Measurements from ENCODE around the gene OLFM1.

DNA sequence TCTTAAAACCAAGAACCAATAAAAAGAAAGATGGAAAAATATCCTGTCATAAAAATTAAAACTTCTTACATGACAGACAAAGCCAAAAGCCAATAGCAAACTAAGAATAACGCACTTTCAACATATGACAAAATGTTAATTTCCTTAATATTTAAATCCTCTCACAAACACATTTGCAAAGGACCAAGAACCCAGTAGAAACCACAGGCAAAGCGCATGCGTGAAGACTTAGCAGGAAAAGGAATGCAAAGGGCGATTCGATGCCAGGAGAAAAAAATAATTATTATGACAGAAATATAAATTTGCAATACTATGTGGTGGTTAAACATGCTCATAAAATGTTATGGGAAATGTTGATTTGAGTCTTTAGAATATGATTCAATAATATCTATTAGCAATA is 39.9 kb upstream of the OLFM1 start:
- TF ChIP-seq TAF1 (IDR thresholded peaks at IDR 0.05; ENCODE audit: borderline replicate concordance, insufficient read depth, low read length) (no peak), POLR2AphosphoS5 (IDR thresholded peaks at IDR 0.05; ENCODE audit: low read depth, low read length) (no peak), FOXP2 (optimal IDR thresholded peaks at IDR 0.05; ENCODE audit: borderline replicate concordance, extremely low read depth, extremely low read length, insufficient read depth) (no peak), SIN3A (IDR thresholded peaks at IDR 0.05; ENCODE audit: borderline replicate concordance, insufficient read depth, low read length) (no peak)

Data from PFSK-1 (cell line).